ENCODE results near the gene PCDHA7.
"Not testable (repeated sequence)": the region's sequence is repeated elsewhere in the genome, so short reads cannot be mapped to it uniquely, and the experiment has no call there.

PCDHA7 gene

DNA sequence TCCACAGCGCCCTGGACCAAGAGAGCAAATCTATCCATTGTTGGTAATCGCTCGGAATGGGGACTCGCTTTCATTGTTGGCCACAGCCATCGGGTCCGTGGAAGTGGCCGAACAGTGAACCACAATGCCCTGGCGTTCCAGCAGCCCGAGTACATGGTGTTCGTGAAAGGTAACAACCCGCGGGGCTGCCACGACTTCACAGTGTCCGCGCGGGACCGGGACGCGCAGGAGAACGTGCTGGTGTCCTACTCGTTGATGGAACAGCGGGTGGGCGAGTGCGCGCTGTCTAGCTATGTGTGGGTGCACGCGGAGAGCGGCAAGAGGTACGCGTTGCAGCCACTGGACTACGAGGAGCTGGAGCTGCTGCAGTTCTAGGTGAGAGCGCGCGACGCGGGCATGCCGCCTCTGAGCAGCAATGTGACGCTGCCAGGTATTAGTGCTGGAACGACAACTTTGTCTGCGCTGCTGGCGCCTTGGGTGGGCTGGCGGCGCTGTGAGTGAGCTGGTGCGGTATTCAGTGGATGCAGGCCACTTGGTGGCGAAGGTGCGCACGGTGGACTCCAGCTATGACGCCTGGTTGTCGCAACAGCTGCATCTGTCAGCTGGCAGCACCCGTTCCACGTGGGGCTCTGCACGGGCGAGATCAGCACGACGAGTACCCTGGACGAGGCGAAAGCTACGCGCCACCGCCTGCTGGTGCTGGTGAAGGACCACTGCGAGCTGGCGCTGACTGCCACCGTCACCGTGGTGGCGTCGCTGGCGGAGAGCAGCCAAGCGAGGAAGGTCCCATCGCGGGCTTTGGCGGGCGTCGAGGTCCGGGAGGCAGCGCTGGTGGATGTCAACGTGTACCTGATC, 28.6 kb downstream of the PCDHA7 start:
- DNase-seq: no peak

DNA sequence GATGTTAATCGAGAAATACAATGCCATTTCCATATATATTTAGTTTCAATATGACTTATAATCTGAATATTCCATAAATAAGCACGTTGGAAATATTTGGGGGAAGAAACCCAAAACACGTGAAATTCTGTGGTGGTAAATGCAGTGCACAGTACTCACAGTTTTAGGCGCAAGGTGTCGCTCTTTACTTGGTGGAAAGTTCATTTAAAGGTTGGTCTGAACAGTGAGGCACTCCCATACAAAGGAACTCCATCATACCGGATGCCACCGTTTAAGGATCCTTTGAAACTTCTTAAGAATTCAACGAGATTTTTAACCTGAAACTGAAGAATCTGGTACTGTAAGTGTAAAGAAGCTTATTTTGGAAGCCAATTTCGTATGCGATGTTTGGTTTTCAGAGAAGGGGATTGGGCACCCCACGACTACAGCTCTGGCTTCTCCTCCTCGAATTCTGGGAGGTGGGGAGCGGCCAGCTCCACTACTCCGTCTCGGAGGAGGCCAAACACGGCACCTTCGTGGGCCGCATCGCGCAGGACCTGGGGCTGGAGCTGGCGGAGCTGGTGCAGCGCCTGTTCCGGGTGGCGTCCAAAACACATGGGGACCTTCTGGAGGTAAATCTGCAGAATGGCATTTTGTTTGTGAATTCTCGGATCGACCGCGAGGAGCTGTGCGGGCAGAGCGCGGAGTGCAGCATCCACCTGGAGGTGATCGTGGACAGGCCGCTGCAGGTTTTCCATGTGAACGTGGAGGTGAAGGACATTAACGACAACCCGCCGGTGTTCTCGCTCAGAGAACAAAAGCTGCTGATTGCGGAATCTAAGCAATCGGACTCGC, 34.9 kb downstream of the PCDHA7 start, which contains the start of gene PCDHA11:
PCDHA11 (plus strand) TSS at position 237 of the 834 bp plus-strand sequence; CDS start at position 384, 147 bp downstream.
- DNase-seq: no peak

DNA sequence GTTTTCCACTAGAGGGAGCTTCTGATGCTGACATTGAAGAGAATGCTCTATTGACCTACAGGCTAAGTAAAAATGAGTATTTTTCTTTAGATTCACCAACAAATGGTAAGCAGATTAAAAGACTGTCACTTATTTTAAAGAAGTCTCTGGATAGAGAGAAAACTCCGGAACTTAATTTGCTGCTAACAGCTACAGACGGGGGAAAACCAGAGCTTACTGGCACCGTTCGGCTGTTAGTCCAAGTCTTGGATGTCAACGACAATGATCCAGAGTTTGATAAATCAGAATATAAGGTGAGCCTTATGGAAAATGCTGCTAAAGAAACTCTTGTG, 35.5 kb downstream of the PCDHA7 start:
- DNase-seq: no peak

DNA sequence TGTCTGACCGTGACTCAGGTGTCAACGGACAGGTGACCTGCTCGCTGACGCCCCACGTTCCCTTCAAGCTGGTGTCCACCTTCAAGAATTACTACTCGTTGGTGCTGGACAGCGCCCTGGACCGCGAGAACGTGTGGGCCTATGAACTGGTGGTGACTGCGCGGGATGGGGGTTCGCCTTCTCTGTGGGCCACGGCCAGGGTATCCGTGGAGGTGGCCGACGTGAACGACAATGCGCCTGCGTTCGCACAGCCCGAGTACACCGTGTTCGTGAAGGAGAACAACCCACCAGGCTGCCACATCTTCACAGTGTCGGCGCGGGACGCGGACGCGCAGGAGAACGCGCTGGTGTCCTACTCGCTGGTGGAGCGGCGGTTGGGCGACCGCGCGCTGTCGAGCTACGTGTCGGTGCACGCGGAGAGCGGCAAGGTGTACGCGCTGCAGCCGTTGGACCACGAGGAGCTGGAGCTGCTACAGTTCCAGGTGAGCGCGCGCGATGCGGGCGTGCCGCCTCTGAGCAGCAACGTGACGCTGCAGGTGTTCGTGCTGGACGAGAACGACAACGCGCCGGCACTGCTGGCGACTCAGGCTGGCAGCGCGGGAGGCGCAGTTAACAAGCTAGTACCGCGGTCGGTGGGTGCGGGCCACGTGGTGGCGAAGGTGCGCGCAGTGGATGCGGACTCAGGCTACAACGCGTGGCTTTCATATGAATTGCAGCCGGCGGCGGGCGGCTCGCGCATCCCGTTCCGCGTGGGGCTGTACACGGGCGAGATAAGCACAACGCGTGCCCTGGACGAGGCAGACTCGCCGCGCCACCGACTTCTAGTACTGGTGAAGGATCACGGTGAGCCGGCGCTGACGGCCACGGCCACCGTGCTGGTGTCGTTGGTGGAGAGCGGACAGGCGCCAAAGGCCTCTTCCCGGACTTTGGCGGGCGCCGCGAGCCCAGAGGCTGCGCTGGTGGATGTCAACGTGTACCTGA, 36.4 kb downstream of the PCDHA7 start:
- DNase-seq: no peak

DNA sequence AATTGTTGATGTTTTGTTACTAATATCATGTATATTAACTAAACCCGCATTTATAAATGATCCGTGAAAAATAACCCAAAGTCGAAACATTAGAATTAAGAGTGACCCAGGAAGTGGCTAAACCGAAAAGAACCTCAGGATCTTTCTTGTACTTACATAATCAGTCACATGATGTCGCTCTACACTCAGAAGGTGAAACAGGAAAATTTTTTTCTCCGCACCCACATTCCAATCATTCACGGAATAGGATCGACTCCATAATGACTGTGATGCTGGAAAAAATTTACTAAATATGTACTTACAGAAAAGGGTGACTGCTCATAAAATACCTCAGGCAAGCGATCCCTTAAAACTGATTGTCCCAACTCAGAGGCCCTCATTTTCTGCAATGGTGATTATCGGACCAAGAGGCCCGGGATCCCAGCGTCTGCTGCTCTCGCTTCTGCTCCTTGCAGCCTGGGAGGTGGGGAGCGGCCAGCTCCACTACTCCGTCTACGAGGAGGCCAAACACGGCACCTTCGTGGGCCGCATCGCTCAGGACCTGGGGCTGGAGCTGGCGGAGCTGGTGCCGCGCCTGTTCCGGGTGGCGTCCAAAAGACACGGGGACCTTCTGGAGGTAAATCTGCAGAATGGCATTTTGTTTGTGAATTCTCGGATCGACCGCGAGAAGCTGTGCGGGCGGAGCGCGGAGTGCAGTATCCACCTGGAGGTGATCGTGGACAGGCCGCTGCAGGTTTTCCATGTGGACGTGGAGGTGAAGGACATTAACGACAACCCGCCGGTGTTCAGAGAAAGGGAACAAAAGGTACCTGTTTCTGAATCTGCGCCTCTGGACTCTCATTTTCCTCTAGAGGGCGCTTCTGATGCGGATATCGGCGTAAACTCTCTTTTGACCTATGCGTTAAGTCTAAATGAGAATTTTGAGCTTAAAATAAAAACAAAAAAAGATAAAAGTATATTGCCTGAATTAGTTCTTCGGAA, 41.3 kb downstream of the PCDHA7 start, which contains the start of gene PCDHA12:
PCDHA12 (plus strand) TSS at position 224 of the 981 bp plus-strand sequence; CDS start at position 389, 165 bp downstream.
- no peak for DNase-seq

DNA sequence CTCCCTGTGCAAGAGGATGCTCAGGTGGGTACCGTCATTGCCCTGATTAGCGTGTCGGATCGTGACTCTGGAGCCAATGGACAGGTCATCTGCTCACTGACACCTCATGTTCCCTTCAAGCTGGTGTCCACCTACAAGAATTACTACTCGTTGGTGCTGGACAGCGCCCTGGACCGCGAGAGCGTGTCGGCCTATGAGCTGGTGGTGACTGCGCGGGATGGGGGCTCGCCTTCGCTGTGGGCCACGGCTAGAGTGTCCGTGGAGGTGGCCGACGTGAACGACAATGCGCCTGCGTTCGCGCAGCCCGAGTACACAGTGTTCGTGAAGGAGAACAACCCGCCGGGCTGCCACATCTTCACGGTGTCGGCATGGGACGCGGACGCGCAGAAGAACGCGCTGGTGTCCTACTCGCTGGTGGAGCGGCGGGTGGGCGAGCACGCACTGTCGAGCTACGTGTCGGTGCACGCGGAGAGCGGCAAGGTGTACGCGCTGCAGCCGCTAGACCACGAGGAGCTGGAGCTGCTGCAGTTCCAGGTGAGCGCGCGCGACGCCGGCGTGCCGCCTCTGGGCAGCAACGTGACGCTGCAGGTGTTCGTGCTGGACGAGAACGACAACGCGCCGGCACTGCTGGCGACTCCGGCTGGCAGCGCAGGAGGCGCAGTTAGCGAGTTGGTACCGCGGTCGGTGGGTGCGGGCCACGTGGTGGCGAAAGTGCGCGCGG, 42.6 kb downstream of the PCDHA7 start:
- DNase-seq: not testable (repeated sequence)

DNA sequence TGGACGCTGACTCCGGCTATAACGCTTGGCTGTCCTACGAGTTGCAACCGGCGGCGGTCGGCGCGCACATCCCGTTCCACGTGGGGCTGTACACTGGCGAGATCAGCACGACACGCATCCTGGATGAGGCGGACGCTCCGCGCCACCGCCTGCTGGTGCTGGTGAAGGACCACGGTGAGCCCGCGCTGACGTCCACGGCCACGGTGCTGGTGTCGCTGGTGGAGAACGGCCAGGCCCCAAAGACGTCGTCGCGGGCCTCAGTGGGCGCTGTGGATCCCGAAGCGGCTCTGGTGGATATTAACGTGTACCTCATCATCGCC, 43.2 kb downstream of the PCDHA7 start:
- no peak for DNase-seq

DNA sequence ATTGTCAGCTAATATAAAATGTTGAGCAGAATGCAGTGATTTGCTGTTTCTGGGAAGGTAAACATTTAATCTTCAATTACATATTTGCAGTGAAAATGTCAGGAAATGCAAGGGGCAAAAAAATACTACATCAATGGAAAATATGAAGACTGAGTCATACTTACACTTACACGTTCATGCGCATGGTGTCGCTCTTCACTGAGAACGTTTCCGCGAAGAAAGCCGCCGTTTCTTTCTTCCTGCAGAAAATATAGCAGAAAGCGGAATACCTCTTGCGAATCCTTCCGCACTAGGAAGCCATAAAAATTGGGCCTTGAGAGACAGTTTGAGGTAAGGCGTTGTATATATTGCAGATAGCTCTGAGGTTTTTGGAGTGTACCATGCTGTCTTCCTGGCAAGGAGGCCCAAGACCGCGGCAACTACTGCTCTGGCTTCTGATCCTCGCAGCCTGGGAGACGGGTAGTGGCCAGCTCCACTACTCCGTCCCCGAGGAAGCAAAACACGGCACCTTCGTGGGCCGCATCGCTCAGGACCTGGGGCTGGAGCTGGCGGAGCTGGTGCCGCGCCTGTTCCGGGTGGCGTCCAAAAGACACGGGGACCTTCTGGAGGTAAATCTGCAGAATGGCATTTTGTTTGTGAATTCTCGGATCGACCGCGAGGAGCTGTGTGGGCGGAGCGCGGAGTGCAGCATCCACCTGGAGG, 48.0 kb downstream of the PCDHA7 start, which contains the start of gene PCDHA13:
PCDHA13 (plus strand) TSS at position 236 of the 702 bp plus-strand sequence; CDS start at position 381, 145 bp downstream.
- DNase-seq: no peak

DNA sequence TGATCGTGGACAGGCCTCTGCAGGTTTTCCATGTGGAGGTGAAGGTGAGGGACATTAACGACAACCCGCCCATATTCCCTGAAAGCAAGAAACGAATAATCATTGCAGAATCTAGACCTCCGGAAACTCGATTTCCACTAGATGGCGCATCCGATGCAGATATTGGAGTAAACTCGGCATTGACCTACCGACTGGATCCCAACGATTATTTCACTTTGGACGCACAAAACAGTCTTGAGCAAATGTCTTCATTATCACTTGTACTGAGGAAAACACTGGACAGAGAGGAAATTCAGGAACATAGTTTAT, 48.5 kb downstream of the PCDHA7 start:
- no peak for DNase-seq

DNA sequence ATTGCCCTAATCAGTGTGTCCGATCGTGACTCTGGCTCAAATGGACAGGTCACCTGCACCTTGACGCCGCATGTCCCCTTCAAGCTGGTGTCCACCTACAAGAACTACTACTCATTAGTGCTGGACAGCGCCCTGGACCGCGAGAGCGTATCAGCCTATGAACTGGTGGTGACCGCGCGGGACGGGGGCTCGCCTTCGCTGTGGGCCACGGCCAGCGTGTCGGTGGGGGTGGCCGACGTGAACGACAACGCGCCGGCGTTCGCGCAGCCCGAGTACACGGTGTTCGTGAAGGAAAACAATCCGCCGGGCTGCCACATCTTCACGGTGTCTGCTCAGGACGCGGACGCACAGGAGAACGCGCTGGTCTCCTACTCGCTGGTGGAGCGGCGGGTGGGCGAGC, 49.3 kb downstream of the PCDHA7 start:
- no peak for DNase-seq

DNA sequence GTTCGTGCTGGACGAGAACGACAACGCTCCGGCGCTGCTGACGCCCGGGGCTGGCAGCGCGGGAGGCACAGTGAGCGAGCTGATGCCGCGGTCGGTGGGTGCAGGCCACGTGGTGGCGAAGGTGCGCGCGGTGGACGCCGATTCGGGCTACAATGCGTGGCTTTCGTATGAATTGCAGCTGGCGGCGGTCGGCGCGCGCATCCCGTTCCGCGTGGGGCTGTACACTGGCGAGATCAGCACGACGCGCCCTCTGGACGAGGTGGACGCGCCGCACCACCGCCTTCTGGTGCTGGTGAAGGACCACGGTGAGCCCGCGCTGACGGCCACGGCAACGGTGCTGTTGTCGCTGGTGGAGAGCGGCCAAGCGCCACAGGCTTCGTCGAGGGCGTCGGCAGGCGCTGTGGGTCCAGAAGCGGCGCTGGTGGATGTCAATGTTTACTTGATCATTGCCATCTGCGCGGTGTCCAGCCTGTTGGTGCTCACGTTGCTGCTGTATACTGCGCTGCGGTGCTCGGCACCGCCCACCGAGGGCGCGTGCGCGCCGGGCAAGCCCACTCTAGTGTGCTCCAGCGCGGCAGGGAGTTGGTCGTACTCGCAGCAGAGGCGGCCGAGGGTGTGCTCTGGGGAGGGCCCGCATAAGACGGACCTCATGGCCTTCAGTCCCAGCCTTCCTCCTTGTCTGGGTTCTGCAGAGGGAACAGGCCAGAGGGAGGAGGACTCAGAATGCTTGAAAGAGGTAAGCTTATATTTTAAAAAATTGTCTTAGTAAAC, 50.0 kb downstream of the PCDHA7 start:
- no peak for DNase-seq

All from NK-92 treated with Interleukin-12 subunit alpha and Interleukin-12 subunit beta, amount 100 ng/mL, for 24 hours (cell line).